Measurements from ENCODE around the gene IBA57.

Gene IBA57

GRCh38 chr1:228144993-228145343, 20.6 kb upstream of the IBA57 start:
- no peak for DNase-seq (ENCODE audit: low read depth in 2 of 2)

- DNase-seq (ENCODE audit: low read depth in 2 of 2) = no peak
Measured at GRCh38 chr1:228145463-228146416, 19.9 kb upstream of the IBA57 start.

GRCh38 chr1:228146417-228147150, 19.0 kb upstream of the IBA57 start:
- no peak for DNase-seq (ENCODE audit: low read depth in 2 of 2)

GRCh38 chr1:228147151-228147693, 18.4 kb upstream of the IBA57 start:
- no peak for DNase-seq (ENCODE audit: low read depth in 2 of 2)

- no peak for DNase-seq (ENCODE audit: low read depth in 2 of 2)
Measured at GRCh38 chr1:228147768-228148167, 17.8 kb upstream of the IBA57 start.

- DNase-seq (ENCODE audit: low read depth in 2 of 2) = no peak
Measured at GRCh38 chr1:228148196-228148861, 17.3 kb upstream of the IBA57 start.

- DNase-seq (ENCODE audit: low read depth in 2 of 2) = no peak
Measured at GRCh38 chr1:228148935-228149405, 16.6 kb upstream of the IBA57 start.

- no peak for DNase-seq (ENCODE audit: low read depth in 2 of 2)
Measured at GRCh38 chr1:228149406-228150119, 16.0 kb upstream of the IBA57 start, which contains the start of gene GJC2. Gene GJC2 (plus strand): TSS chr1:228149930. CDS start chr1:228157759, 7,829 bp downstream.

- no peak for DNase-seq (ENCODE audit: low read depth in 2 of 2)
Measured at GRCh38 chr1:228150120-228150460, 15.5 kb upstream of the IBA57 start.

GRCh38 chr1:228150461-228151179, 15.0 kb upstream of the IBA57 start:
- no peak for DNase-seq (ENCODE audit: low read depth in 2 of 2)

GRCh38 chr1:228151180-228151925, 14.3 kb upstream of the IBA57 start:
- DNase-seq (ENCODE audit: low read depth in 2 of 2) = no peak

- DNase-seq (ENCODE audit: low read depth in 2 of 2) = no peak
Measured at GRCh38 chr1:228152097-228152917, 13.3 kb upstream of the IBA57 start.

GRCh38 chr1:228152918-228153258, 12.7 kb upstream of the IBA57 start:
- no peak for DNase-seq (ENCODE audit: low read depth in 2 of 2)

- no peak for DNase-seq (ENCODE audit: low read depth in 2 of 2)
Measured at GRCh38 chr1:228154021-228154669, 11.5 kb upstream of the IBA57 start.

- DNase-seq (ENCODE audit: low read depth in 2 of 2) = no peak
Measured at GRCh38 chr1:228154670-228155571, 10.7 kb upstream of the IBA57 start.

GRCh38 chr1:228155596-228156514, 9.7 kb upstream of the IBA57 start:
- DNase-seq (ENCODE audit: low read depth in 2 of 2) = no peak

GRCh38 chr1:228156515-228156881, 9.1 kb upstream of the IBA57 start:
- DNase-seq (ENCODE audit: low read depth in 2 of 2) = no peak
